Measurements from ENCODE around the gene FAM181A. TPM values are rescaled to one million over a fixed set of nuclear protein-coding genes. Genes with fewer than 3 reads are reported as not detected.

Gene FAM181A
- total RNA-seq, 1 experiment from 2014 or later, result not detected

GRCh38 chr14:93967637-93968250, 40.6 kb downstream of the FAM181A start:
- no peaks in the 10 kb centered on the region for H3K9me2 ChIP-seq (ENCODE audit: insufficient read depth)
- H3K36me3 ChIP-seq (ENCODE audit: low read depth), result no peaks in the 10 kb centered on the region
- no peaks in the 10 kb centered on the region for H3K79me2 ChIP-seq (ENCODE audit: low read depth)
- H3K27me3 ChIP-seq (ENCODE audit: insufficient read depth, low read depth), result no peaks in the 10 kb centered on the region
- no peak overlapping the region for H3K27ac ChIP-seq
- no peak overlapping the region for H3K4me3 ChIP-seq
- H3K4me1 ChIP-seq (replicated peaks; ENCODE audit: insufficient read depth), result peaks cover 13% of the 10 kb centered on the region
- no peak overlapping the region for H3K4me2 ChIP-seq
- ChIA-PET CTCF (no interaction called here), POLR2A (ENCODE audit: unreplicated experiment) (no interaction called here)
- H2AFZ ChIP-seq, result no peak overlapping the region
- BruUV-seq (replicated peaks), result no TSS peak
- H3K9me3 ChIP-seq (ENCODE audit: insufficient read depth, low read depth), result no peaks in the 10 kb centered on the region
- TF ChIP-seq CTCF (conservative IDR thresholded peaks at IDR 0.05), result no peak
- TF ChIP-seq EZH2 (IDR thresholded peaks at IDR 0.05; ENCODE audit: low read depth), result no peak
- no peaks in the 10 kb centered on the region for H4K20me1 ChIP-seq (ENCODE audit: insufficient read depth)
- peaks cover 9% of the 10 kb centered on the region for H3F3A ChIP-seq (ENCODE audit: insufficient read depth, low read depth)
- no peak for DNase-seq
- intact Hi-C loops (cut with micrococcal nuclease; ENCODE audit: unreplicated experiment), result no loop called here

GRCh38 chr14:93969082-93969828, 42.1 kb downstream of the FAM181A start:
- H3K4me3 ChIP-seq, result no peak overlapping the region
- H3K9me2 ChIP-seq (ENCODE audit: insufficient read depth), result no peaks in the 10 kb centered on the region
- no peaks in the 10 kb centered on the region for H3F3A ChIP-seq (ENCODE audit: insufficient read depth, low read depth)
- ChIA-PET CTCF (no interaction called here), POLR2A (ENCODE audit: unreplicated experiment) (no interaction called here)
- H3K27ac ChIP-seq, result no peak overlapping the region
- H3K36me3 ChIP-seq (ENCODE audit: low read depth), result no peaks in the 10 kb centered on the region
- no peaks in the 10 kb centered on the region for H4K20me1 ChIP-seq (ENCODE audit: insufficient read depth)
- no peak overlapping the region for H3K4me2 ChIP-seq
- intact Hi-C loops (cut with micrococcal nuclease; ENCODE audit: unreplicated experiment), result no loop called here
- no peak overlapping the region for H2AFZ ChIP-seq
- DNase-seq, result no peak
- no peaks in the 10 kb centered on the region for H3K9me3 ChIP-seq (ENCODE audit: insufficient read depth, low read depth)
- no peaks in the 10 kb centered on the region for H3K27me3 ChIP-seq (ENCODE audit: insufficient read depth, low read depth)
- H3K4me1 ChIP-seq (replicated peaks; ENCODE audit: insufficient read depth), result no peaks in the 10 kb centered on the region; the same call in 1 of the 2 replicates
- BruUV-seq (replicated peaks), result no TSS peak
- TF ChIP-seq EZH2 (IDR thresholded peaks at IDR 0.05; ENCODE audit: low read depth) (no peak), CTCF (conservative IDR thresholded peaks at IDR 0.05) (no peak)
- no peaks in the 10 kb centered on the region for H3K79me2 ChIP-seq (ENCODE audit: low read depth)

GRCh38 chr14:93970585-93970964, 43.4 kb downstream of the FAM181A start:
- H3K9me2 ChIP-seq (ENCODE audit: insufficient read depth), result no peaks in the 10 kb centered on the region
- no TSS peak for BruUV-seq (replicated peaks)
- no peak overlapping the region for H2AFZ ChIP-seq
- no peaks in the 10 kb centered on the region for H3K79me2 ChIP-seq (ENCODE audit: low read depth)
- H3K4me3 ChIP-seq, result no peak overlapping the region
- H3K27me3 ChIP-seq (ENCODE audit: insufficient read depth, low read depth), result no peaks in the 10 kb centered on the region
- CTCF ChIA-PET, result interaction anchor here (0.6 kb wide), 1 partner anchor 167 kb away, joined by 5 read pairs; no protein-coding TSS in a partner anchor
- no peak overlapping the region for H3K4me2 ChIP-seq
- no peaks in the 10 kb centered on the region for H4K20me1 ChIP-seq (ENCODE audit: insufficient read depth)
- intact Hi-C loops (cut with micrococcal nuclease; ENCODE audit: unreplicated experiment), result no loop called here
- H3K9me3 ChIP-seq (ENCODE audit: insufficient read depth, low read depth), result no peaks in the 10 kb centered on the region
- H3K27ac ChIP-seq, result no peak overlapping the region
- POLR2A ChIA-PET (ENCODE audit: unreplicated experiment), result interaction anchor here (0.6 kb wide), 1 partner anchor 39 kb away, joined by 4 read pairs; no protein-coding TSS in a partner anchor
- H3K36me3 ChIP-seq (ENCODE audit: low read depth), result no peaks in the 10 kb centered on the region
- H3K4me1 ChIP-seq (replicated peaks; ENCODE audit: insufficient read depth), result no peaks in the 10 kb centered on the region; the same call in 1 of the 2 replicates
- TF ChIP-seq EZH2 (IDR thresholded peaks at IDR 0.05; ENCODE audit: low read depth) (no peak), CTCF (conservative IDR thresholded peaks at IDR 0.05) (peak; percentile 32; the same call in 1 of the 2 replicates)
- no peaks in the 10 kb centered on the region for H3F3A ChIP-seq (ENCODE audit: insufficient read depth, low read depth)
- no peak for DNase-seq
